GM23338 (cell line): ENCODE data around the gene ZNF451. TPM values are rescaled to one million over a fixed set of nuclear protein-coding genes. Genes with fewer than 3 reads are reported as not detected.

Source experiments
- ATAC-seq: fragments of 200-7000 bp; cut with Tn5 transposase; 3 replicates; pipeline ENCODE4 v1.9.1; 2020
- DNase-seq: peaks from one replicate; pipeline ENCODE4 v3.0.0-alpha.2; 2015; ENCODE audit warnings: low spot score
- H2AFZ ChIP-seq: fragments of 200-600 bp; sonication (generic); 2 replicates; pipeline ENCODE4 v1.8.0; 2016; ENCODE audit warnings: antibody characterized with exemption, mild to moderate bottlenecking, moderate library complexity
- H3F3A ChIP-seq: fragments of 200-600 bp; sonication (generic); replicated peaks from 2 replicates; pipeline ENCODE4 v1.8.0; 2017; ENCODE audit warnings: antibody characterized with exemption, mixed run types, low read depth
- H3K27ac ChIP-seq: fragments of 200-600 bp; sonication (generic); 2 replicates; pipeline ENCODE4 v1.6.1; 2016; ENCODE audit warnings: low read depth
- H3K27me3 ChIP-seq: fragments of 200-600 bp; sonication (generic); 2 replicates; pipeline ENCODE4 v1.8.0; 2016; ENCODE audit warnings: mild to moderate bottlenecking, mixed run types, moderate library complexity; ENCODE audit not compliant: insufficient read depth
- H3K36me3 ChIP-seq: fragments of 200-600 bp; sonication (generic); 2 replicates; pipeline ENCODE4 v1.8.0; 2016; ENCODE audit warnings: mild to moderate bottlenecking; ENCODE audit not compliant: insufficient read depth
- H3K4me1 ChIP-seq: fragments of 200-600 bp; sonication (generic); 2 replicates; pipeline ENCODE4 v1.8.0; 2016; ENCODE audit warnings: mild to moderate bottlenecking, moderate library complexity; ENCODE audit not compliant: insufficient read depth
- H3K4me2 ChIP-seq: fragments of 200-600 bp; sonication (generic); 2 replicates; pipeline ENCODE4 v1.7.1; 2017; ENCODE audit warnings: mixed run types
- H3K4me3 ChIP-seq: fragments of 200-600 bp; sonication (generic); 2 replicates; pipeline ENCODE4 v1.6.1; 2016; ENCODE audit warnings: mixed run types
- H3K79me2 ChIP-seq: fragments of 200-600 bp; sonication (generic); replicated peaks from 2 replicates; pipeline ENCODE4 v1.8.0; 2017; ENCODE audit warnings: mild to moderate bottlenecking; ENCODE audit not compliant: insufficient read depth
- H3K9me2 ChIP-seq: fragments of 200-600 bp; sonication (generic); 2 replicates; pipeline ENCODE4 v1.8.0; 2017; ENCODE audit not compliant: insufficient read depth
- H4K20me1 ChIP-seq: fragments of 200-600 bp; sonication (generic); replicated peaks from 2 replicates; pipeline ENCODE4 v1.8.0; 2017; ENCODE audit warnings: mild to moderate bottlenecking; ENCODE audit not compliant: insufficient read depth
- H3K27ac Mint-ChIP-seq: 2 replicates; pipeline ENCODE4 v1.8.0; 2020; ENCODE audit warnings: inconsistent platforms, mild to moderate bottlenecking, moderate library complexity, mixed read lengths
- H3K27me3 Mint-ChIP-seq: 3 replicates; pipeline ENCODE4 v1.8.0; 2022; ENCODE audit warnings: low read depth, mild to moderate bottlenecking, moderate library complexity, mixed read lengths, inconsistent platforms; ENCODE audit not compliant: insufficient read depth, poor library complexity
- H3K36me3 Mint-ChIP-seq: 3 replicates; pipeline ENCODE4 v1.8.0; 2021; ENCODE audit warnings: low read depth, mild to moderate bottlenecking, inconsistent platforms, moderate library complexity, mixed read lengths
- H3K4me1 Mint-ChIP-seq: 3 replicates; pipeline ENCODE4 v1.8.0; 2020; ENCODE audit warnings: mild to moderate bottlenecking, inconsistent platforms, mixed read lengths
- H3K4me3 Mint-ChIP-seq: 3 replicates; pipeline ENCODE4 v1.8.0; 2021; ENCODE audit warnings: moderate library complexity, mild to moderate bottlenecking, inconsistent platforms, mixed read lengths
- H3K9me3 Mint-ChIP-seq: 3 replicates; pipeline ENCODE4 v1.8.0; 2020; ENCODE audit warnings: moderate library complexity, mild to moderate bottlenecking, inconsistent platforms, mixed read lengths
- CREB1 ChIP-seq: fragments of 250-450 bp; sonication (Bioruptor Pico); IDR thresholded peaks from 2 replicates; pipeline ENCODE4 v1.5.0; 2020; ENCODE audit warnings: low read depth, mild to moderate bottlenecking, moderate library complexity
- NANOG ChIP-seq: IDR thresholded peaks from 2 replicates; pipeline ENCODE4 v1.6.1; 2016; ENCODE audit warnings: antibody characterized with exemption, borderline replicate concordance
- POLR2AphosphoS5 ChIP-seq: IDR thresholded peaks from 2 replicates; pipeline ENCODE4 v1.6.1; 2016; ENCODE audit warnings: antibody characterized with exemption, low read depth
- STAT1 ChIP-seq: IDR thresholded peaks from one replicate; pipeline ENCODE4 v1.6.1; 2016; ENCODE audit warnings: antibody characterized with exemption; ENCODE audit not compliant: unreplicated experiment
- polyA plus RNA-seq: library from polyadenylated mRNA; unstranded; fragments of >200 nt; fragmentation: Nextera tagmentation; extraction: Ambion mirVana; gene quantifications from 2 replicates; pipeline ENCODE4 v1.2.1, GENCODE V29; 2016
- total RNA-seq: library from RNA; depleted of rRNA; stranded (reverse); fragments of >200 nt; shearing (Covaris generic); gene quantifications from 2 replicates; pipeline ENCODE4 v1.2.3, GENCODE V29; 2014
- TF ChIP-seq, protein P1 (sequence below): fragments of 250-450 bp; sonication (Bioruptor Pico); IDR thresholded peaks from 2 replicates; pipeline ENCODE4 v1.5.0; 2020; ENCODE audit warnings: mild to moderate bottlenecking, moderate library complexity
- TF ChIP-seq, protein P2 (sequence below), 2 experiments: fragments of 200-600 bp in 1 of 2; sonication (generic) in 1 of 2; conservative IDR thresholded peaks; 2 replicates each; pipeline versions ENCODE4 v1.5.1 to v1.6.1; 2016 to 2017; ENCODE audit warnings: antibody characterized with exemption in 2 of 2, low read depth in 2 of 2, mild to moderate bottlenecking in 2 of 2, moderate library complexity in 1 of 2
- TF ChIP-seq, protein P3 (sequence below): IDR thresholded peaks from 2 replicates; pipeline ENCODE4 v1.6.1; 2016; ENCODE audit warnings: antibody characterized with exemption

Gene ZNF451
- total and polyA plus RNA-seq, 2 experiments from 2014 or later: 44.8 to 54.1 TPM

DNA sequence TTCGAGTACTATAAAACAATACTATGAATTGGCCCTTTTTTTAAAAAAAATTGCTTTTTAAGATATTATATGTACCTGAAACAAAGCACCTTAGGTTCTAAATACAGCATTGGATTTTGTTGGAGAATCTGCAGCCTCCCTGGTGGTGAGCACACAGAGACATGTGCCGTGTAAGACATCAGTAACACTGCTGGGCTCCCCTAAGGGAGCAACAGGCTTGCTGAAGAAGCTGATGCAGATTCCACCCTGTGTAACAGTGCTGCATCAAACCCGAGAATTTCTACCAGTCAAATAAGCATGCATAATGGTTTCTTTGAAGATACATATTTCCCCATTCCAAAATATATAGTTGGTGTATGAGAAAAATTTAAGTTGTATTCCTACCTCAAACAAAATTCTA lies 26.1 kb upstream of the ZNF451 start (continued):
- TF ChIP-seq, protein P1, sequence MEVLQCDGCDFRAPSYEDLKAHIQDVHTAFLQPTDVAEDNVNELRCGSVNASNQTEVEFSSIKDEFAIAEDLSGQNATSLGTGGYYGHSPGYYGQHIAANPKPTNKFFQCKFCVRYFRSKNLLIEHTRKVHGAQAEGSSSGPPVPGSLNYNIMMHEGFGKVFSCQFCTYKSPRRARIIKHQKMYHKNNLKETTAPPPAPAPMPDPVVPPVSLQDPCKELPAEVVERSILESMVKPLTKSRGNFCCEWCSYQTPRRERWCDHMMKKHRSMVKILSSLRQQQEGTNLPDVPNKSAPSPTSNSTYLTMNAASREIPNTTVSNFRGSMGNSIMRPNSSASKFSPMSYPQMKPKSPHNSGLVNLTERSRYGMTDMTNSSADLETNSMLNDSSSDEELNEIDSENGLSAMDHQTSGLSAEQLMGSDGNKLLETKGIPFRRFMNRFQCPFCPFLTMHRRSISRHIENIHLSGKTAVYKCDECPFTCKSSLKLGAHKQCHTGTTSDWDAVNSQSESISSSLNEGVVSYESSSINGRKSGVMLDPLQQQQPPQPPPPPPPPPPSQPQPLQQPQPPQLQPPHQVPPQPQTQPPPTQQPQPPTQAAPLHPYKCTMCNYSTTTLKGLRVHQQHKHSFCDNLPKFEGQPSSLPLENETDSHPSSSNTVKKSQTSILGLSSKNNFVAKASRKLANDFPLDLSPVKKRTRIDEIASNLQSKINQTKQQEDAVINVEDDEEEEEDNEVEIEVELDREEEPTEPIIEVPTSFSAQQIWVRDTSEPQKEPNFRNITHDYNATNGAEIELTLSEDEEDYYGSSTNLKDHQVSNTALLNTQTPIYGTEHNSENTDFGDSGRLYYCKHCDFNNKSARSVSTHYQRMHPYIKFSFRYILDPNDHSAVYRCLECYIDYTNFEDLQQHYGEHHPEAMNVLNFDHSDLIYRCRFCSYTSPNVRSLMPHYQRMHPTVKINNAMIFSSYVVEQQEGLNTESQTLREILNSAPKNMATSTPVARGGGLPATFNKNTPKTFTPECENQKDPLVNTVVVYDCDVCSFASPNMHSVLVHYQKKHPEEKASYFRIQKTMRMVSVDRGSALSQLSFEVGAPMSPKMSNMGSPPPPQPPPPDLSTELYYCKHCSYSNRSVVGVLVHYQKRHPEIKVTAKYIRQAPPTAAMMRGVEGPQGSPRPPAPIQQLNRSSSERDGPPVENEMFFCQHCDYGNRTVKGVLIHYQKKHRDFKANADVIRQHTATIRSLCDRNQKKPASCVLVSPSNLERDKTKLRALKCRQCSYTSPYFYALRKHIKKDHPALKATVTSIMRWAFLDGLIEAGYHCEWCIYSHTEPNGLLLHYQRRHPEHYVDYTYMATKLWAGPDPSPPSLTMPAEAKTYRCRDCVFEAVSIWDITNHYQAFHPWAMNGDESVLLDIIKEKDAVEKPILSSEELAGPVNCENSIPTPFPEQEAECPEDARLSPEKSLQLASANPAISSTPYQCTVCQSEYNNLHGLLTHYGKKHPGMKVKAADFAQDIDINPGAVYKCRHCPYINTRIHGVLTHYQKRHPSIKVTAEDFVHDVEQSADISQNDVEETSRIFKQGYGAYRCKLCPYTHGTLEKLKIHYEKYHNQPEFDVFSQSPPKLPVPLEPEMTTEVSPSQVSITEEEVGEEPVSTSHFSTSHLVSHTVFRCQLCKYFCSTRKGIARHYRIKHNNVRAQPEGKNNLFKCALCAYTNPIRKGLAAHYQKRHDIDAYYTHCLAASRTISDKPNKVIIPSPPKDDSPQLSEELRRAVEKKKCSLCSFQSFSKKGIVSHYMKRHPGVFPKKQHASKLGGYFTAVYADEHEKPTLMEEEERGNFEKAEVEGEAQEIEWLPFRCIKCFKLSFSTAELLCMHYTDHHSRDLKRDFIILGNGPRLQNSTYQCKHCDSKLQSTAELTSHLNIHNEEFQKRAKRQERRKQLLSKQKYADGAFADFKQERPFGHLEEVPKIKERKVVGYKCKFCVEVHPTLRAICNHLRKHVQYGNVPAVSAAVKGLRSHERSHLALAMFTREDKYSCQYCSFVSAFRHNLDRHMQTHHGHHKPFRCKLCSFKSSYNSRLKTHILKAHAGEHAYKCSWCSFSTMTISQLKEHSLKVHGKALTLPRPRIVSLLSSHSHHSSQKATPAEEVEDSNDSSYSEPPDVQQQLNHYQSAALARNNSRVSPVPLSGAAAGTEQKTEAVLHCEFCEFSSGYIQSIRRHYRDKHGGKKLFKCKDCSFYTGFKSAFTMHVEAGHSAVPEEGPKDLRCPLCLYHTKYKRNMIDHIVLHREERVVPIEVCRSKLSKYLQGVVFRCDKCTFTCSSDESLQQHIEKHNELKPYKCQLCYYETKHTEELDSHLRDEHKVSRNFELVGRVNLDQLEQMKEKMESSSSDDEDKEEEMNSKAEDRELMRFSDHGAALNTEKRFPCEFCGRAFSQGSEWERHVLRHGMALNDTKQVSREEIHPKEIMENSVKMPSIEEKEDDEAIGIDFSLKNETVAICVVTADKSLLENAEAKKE (CRISPR knock-in tag): no peak
- TF ChIP-seq CREB1 (CRISPR knock-in tag): no peak
- TF ChIP-seq STAT1: no peak

DNA sequence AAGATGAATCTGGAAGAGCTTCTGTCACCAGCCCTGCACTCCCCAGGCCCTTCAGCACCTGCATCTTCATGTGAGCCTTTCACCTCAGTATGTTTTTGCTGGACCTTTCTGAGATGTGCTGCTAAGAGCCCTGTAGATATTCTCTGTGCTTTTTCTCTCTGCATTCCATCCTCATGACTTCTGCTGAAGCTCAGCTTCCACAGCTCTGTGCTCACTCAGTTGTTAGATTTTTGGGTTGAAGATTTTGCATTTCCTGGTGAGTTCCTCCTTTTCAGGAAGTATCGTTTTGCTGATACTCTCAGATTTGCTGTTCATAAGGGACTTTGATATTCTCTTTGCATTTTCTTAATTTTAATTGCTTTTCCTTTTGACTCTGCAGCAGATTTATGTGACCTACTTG lies 25.2 kb upstream of the ZNF451 start:
- ATAC-seq: no peak
- H3K4me1 Mint-ChIP-seq: peaks cover 8% of the 10 kb centered on the region
- no peaks in the 10 kb centered on the region for H3K27me3 Mint-ChIP-seq
- H3K27ac Mint-ChIP-seq: no peak overlapping the region
- no peaks in the 10 kb centered on the region for H3K79me2 ChIP-seq
- no peak overlapping the region for H3K4me3 Mint-ChIP-seq
- H3K4me3 ChIP-seq: no peak overlapping the region
- H2AFZ ChIP-seq: no peak overlapping the region
- peaks cover 18% of the 10 kb centered on the region; the same call in 2 of the 3 replicates for H3K36me3 Mint-ChIP-seq
- no peaks in the 10 kb centered on the region for H3K9me2 ChIP-seq
- H3K36me3 ChIP-seq: no peaks in the 10 kb centered on the region
- H3K4me1 ChIP-seq: peaks cover 5% of the 10 kb centered on the region; the same call in 1 of the 2 replicates
- no peak overlapping the region for H3K4me2 ChIP-seq
- DNase-seq: no peak
- H4K20me1 ChIP-seq: 0 out of 2 replicates have a peak, but pooled peaks cover 3% of the 10 kb centered on the region
- H3K27ac ChIP-seq: no peak overlapping the region
- H3F3A ChIP-seq: no peaks in the 10 kb centered on the region
- no peaks in the 10 kb centered on the region for H3K9me3 Mint-ChIP-seq
- H3K27me3 ChIP-seq: no peaks in the 10 kb centered on the region
- TF ChIP-seq POLR2AphosphoS5 (no peak), NANOG (no peak)
- TF ChIP-seq, protein P2, sequence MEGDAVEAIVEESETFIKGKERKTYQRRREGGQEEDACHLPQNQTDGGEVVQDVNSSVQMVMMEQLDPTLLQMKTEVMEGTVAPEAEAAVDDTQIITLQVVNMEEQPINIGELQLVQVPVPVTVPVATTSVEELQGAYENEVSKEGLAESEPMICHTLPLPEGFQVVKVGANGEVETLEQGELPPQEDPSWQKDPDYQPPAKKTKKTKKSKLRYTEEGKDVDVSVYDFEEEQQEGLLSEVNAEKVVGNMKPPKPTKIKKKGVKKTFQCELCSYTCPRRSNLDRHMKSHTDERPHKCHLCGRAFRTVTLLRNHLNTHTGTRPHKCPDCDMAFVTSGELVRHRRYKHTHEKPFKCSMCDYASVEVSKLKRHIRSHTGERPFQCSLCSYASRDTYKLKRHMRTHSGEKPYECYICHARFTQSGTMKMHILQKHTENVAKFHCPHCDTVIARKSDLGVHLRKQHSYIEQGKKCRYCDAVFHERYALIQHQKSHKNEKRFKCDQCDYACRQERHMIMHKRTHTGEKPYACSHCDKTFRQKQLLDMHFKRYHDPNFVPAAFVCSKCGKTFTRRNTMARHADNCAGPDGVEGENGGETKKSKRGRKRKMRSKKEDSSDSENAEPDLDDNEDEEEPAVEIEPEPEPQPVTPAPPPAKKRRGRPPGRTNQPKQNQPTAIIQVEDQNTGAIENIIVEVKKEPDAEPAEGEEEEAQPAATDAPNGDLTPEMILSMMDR (conservative IDR thresholded peaks at IDR 0.05; ENCODE audit: low read depth in 2 of 2): no peak
- TF ChIP-seq, protein P3, sequence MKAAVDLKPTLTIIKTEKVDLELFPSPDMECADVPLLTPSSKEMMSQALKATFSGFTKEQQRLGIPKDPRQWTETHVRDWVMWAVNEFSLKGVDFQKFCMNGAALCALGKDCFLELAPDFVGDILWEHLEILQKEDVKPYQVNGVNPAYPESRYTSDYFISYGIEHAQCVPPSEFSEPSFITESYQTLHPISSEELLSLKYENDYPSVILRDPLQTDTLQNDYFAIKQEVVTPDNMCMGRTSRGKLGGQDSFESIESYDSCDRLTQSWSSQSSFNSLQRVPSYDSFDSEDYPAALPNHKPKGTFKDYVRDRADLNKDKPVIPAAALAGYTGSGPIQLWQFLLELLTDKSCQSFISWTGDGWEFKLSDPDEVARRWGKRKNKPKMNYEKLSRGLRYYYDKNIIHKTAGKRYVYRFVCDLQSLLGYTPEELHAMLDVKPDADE: no peak
- TF ChIP-seq, protein P1 (CRISPR knock-in tag): no peak
